Heart left ventricle (tissue), 13 donors: ENCODE results near the gene CAPS.

Experiments used
- CTCF ChIP-seq, 12 donors: fragments of 200-600 bp; sonication (generic) in 4 of 12; IDR thresholded peaks; one replicate each; pipeline versions ENCODE4 v1.5.0 to v1.8.0; 2018 to 2022; ENCODE audit warnings: antibody characterized with exemption in 12 of 12, mild to moderate bottlenecking in 5 of 12
- POLR2A ChIP-seq, 2 donors: fragments of 450-650 bp; IDR thresholded peaks; one replicate each; pipeline ENCODE4 v1.6.1; 2017; ENCODE audit warnings: antibody characterized with exemption in 2 of 2, mild to moderate bottlenecking in 2 of 2, moderate library complexity in 2 of 2
- donor health status: ischemic (EF 13 %, LVEDD 7.1; RV severe dilation, severe dysfunction).
- donor health status: DM: no; HTN: yes; CAD: no.
- donor health status: DM: no; HTN: no; CAD: no.
- donor health status: ischemic (EF 25% LVEDD 6.9; RV normal size, moderate dysfunction).
- donor health status: ischemic (EF 25% LVEDD 5.7; RV mildly dilated, moderate dysfunction).
- donor health status: ischemic (EF 35%, LVEDD 5.7; RV mildly dilated, moderate dysfunction).
- donor health status: nonischemic (EF 11% LVEDD 7.7; RV severe dilation, severe dysfunction).
- donor health status: DM: yes; HTN: yes; CAD: no.
- donor health status: PGD.
- donor health status: ischemic (EF 29% LVEDD 5.4; RV normal size, mild dysfunction).
- donor health status: nonischemic (EF 23%, LVEDD 6.1; RV moderate dilation, normal function).

- no peak for TF ChIP-seq POLR2A (IDR thresholded peaks at IDR 0.05)
- TF ChIP-seq CTCF (IDR thresholded peaks at IDR 0.05), result no peak
These were observed 3.5 kb downstream of the CAPS start for GRCh38 chr19:5917431-5918107.
